Activated CD8-positive, alpha-beta memory T cell treated with anti-CD3 and anti-CD28 coated beads, Interleukin-2, amount 10 ng/mL, durations not matched to agents 7 days and 5 days (primary cell): ENCODE data around the gene NAALAD2. TPM values are rescaled to one million over a fixed set of nuclear protein-coding genes. Genes with fewer than 3 reads are reported as not detected.
"Not testable (repeated sequence)": the region's sequence is repeated elsewhere in the genome, so short reads cannot be mapped to it uniquely, and the experiment has no call there.

Experiments
- ATAC-seq: fragments of 150-1000 bp; cut with Tn5 transposase; one replicate; pipeline ENCODE4 v1.10.0; 2021; ENCODE audit warnings: moderate library complexity
- CTCF ChIA-PET: fragments of 350-600 bp; sonication (Branson Sonifier 250); formaldehyde crosslinking; loops from one replicate; lab custom pipeline; 2021; ENCODE audit warnings: antibody characterized with exemption; lab: Charles Lee
- DNase-seq: peaks from one replicate; pipeline ENCODE4 v3.0.0-alpha.2; 2020
- H3K27ac Mint-ChIP-seq: one replicate; pipeline ENCODE4 v1.8.0; 2021; ENCODE audit warnings: mild to moderate bottlenecking, mixed read lengths
- H3K27me3 Mint-ChIP-seq: one replicate; pipeline ENCODE4 v1.8.0; 2021; ENCODE audit warnings: mixed read lengths
- H3K36me3 Mint-ChIP-seq: one replicate; pipeline ENCODE4 v1.8.0; 2021; ENCODE audit warnings: mild to moderate bottlenecking, mixed read lengths
- H3K4me1 Mint-ChIP-seq: one replicate; pipeline ENCODE4 v1.8.0; 2021; ENCODE audit warnings: mixed read lengths
- H3K4me3 Mint-ChIP-seq: one replicate; pipeline ENCODE4 v1.8.0; 2021; ENCODE audit warnings: mild to moderate bottlenecking, moderate library complexity, mixed read lengths
- H3K9me3 Mint-ChIP-seq: one replicate; pipeline ENCODE4 v1.8.0; 2022; ENCODE audit warnings: low read depth, mixed read lengths
- total RNA-seq, 2 experiments: library from RNA; stranded (reverse); gene quantifications; one replicate each; pipeline ENCODE4 v1.2.3, GENCODE V29; 2021

NAALAD2 gene
- total RNA-seq = not detected

- Mint-ChIP-seq H3K36me3 (no peaks in the 10 kb centered on the region), H3K4me1 (peaks cover 12% of the 10 kb centered on the region), H3K27ac (no peak within 1 kb of the TSS), H3K27me3 (peaks cover 52% of the 10 kb centered on the region), H3K4me3 (peak within 1 kb of the TSS; percentile 57), H3K9me3 (no peaks in the 10 kb centered on the region)
- CTCF ChIA-PET = no interaction called here
- ATAC-seq (peak; percentile 39), DNase-seq (no peak)
These were observed at the start of gene NAALAD2 for GRCh38 chr11:90134478-90135003. Gene NAALAD2 (plus strand): TSS chr11:90134663. CDS start chr11:90134759, 96 bp downstream.

DNA sequence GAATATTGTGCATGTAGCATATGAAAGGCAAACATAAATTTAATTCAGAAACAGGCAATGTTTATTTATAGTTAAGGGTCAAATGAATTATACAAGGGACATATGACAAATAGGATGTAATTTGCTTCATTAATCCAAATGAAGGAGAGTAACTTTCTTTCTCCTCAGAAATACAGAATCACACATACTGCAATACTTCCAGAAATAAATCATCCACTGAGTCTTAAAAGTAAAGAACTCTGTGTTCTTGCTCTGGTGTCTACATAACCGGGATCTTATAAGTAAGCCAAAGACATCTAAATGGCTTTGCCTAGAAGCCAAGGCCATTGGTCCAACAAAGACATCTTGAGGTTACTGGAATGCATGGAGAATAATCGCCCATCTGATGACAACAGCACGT is 48.8 kb upstream of the NAALAD2 start, which contains the start of gene UBTFL1:
UBTFL1 (plus strand) TSS at position 301 of the 400 bp plus-strand sequence; CDS start at position 301, 0 bp downstream.
- H3K4me1 Mint-ChIP-seq = not testable (repeated sequence)

GRCh38 chr11:90088731-90089130 is 45.7 kb upstream of the NAALAD2 start:
- DNase-seq, H3K9me3 Mint-ChIP-seq, H3K4me3 Mint-ChIP-seq, H3K36me3 Mint-ChIP-seq, H3K4me1 Mint-ChIP-seq, H3K27ac Mint-ChIP-seq, ATAC-seq, H3K27me3 Mint-ChIP-seq, CTCF ChIA-PET: not testable (repeated sequence)

More for the DNA sequence above, 48.8 kb upstream of the NAALAD2 start, which contains the start of gene UBTFL1:
- CTCF ChIA-PET, H3K27ac Mint-ChIP-seq, H3K27me3 Mint-ChIP-seq, DNase-seq, H3K36me3 Mint-ChIP-seq, H3K4me3 Mint-ChIP-seq, H3K9me3 Mint-ChIP-seq, ATAC-seq: not testable (repeated sequence)

DNA sequence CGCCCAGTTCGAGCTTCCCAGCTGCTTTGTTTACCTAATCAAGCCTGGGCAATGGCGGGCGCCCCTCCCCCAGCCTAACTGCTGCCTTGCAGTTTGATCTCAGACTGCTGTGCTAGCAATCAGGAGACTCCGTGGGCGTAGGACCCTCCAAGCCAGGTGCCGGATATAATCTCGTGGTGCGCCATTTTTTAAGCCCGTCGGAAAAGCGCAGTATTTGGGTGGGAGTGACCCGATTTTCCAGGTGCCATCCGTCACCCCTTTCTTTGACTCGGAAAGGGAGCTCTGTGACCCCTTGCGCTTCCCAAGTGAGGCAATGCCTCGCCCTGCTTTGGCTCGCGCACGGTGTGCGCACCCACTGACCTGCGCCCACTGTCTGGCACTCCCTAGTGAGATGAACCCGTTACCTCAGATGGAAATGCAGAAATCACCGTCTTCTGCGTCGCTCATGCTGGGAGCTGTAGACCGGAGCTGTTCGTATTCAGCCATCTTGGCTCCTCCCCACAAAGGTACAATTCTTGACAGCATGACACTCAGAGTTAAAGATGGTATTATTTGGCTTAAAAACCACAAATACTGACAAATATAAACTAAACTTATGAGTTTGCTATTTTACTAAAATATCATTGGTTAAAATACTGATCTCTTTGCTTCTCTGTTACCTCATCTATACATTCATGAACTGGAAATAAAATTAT is 39.1 kb upstream of the NAALAD2 start:
- H3K27ac Mint-ChIP-seq, H3K36me3 Mint-ChIP-seq, DNase-seq, H3K27me3 Mint-ChIP-seq, H3K4me1 Mint-ChIP-seq, H3K9me3 Mint-ChIP-seq, CTCF ChIA-PET, ATAC-seq, H3K4me3 Mint-ChIP-seq: not testable (repeated sequence)

DNA sequence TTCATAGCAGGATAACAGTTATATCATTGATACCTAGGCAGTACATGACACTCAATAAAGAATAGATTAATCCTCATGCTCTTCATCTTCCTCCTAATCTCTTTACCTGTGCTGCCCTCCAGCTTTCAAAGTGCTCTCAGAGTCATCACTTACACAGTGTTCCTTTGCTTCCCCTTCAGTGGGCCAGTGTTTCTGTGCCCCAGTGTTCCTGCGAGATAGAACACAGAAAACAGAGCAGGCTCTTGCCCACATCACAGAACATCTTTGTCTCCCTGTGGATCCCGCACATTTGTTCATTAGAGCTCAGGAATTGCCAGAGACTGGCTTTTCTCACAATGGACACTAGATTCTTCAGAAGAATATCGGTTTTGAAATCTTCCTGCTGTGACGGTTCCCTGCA is 36.2 kb upstream of the NAALAD2 start:
- H3K36me3 Mint-ChIP-seq, H3K27me3 Mint-ChIP-seq, H3K4me3 Mint-ChIP-seq, ATAC-seq, CTCF ChIA-PET, H3K9me3 Mint-ChIP-seq, H3K4me1 Mint-ChIP-seq, H3K27ac Mint-ChIP-seq, DNase-seq: not testable (repeated sequence)

GRCh38 chr11:90100431-90100830 is 34.0 kb upstream of the NAALAD2 start:
- no peaks in the 10 kb centered on the region for H3K9me3 Mint-ChIP-seq
- H3K4me3 Mint-ChIP-seq = no peak overlapping the region
- no peaks in the 10 kb centered on the region for H3K4me1 Mint-ChIP-seq
- H3K27ac Mint-ChIP-seq = no peak overlapping the region
- DNase-seq = no peak
- no peaks in the 10 kb centered on the region for H3K27me3 Mint-ChIP-seq
- no peaks in the 10 kb centered on the region for H3K36me3 Mint-ChIP-seq
- CTCF ChIA-PET = no interaction called here
- ATAC-seq = no peak

DNA sequence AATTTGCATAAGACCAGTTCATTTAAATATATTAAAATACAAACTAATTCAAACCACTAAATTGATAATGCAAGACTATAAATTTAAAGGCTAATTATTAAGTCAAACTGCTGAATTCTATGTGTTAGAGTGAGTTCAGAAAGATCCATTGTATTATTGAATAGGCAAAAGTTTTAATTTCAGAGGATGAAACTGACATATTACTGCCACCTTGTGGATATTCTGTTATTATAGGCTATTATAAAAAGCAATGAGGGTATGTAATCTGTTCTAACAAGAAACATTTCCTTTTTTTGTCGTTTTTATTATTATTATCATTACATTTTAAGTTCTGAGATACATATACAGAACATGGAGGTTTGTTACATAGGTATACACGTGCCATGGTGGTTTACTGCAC is 20.9 kb upstream of the NAALAD2 start:
- DNase-seq (no peak), ATAC-seq (no peak)
- H3K4me1 Mint-ChIP-seq = no peaks in the 10 kb centered on the region
- peaks cover 10% of the 10 kb centered on the region for H3K27me3 Mint-ChIP-seq
- CTCF ChIA-PET = interaction anchor here (0.6 kb wide), 1 partner anchor 1135 kb away, joined by 3 read pairs; no protein-coding TSS in a partner anchor
- H3K4me3 Mint-ChIP-seq = no peak overlapping the region
- H3K27ac Mint-ChIP-seq = no peak overlapping the region
- H3K9me3 Mint-ChIP-seq = no peaks in the 10 kb centered on the region
- no peaks in the 10 kb centered on the region for H3K36me3 Mint-ChIP-seq

GRCh38 chr11:90120191-90120590 is 14.3 kb upstream of the NAALAD2 start:
- Mint-ChIP-seq H3K27me3 (peaks cover 3% of the 10 kb centered on the region), H3K4me1 (no peaks in the 10 kb centered on the region), H3K4me3 (no peak overlapping the region), H3K36me3 (no peaks in the 10 kb centered on the region), H3K9me3 (no peaks in the 10 kb centered on the region), H3K27ac (no peak overlapping the region)
- DNase-seq = no peak
- no peak for ATAC-seq
- CTCF ChIA-PET = no interaction called here

GRCh38 chr11:90124371-90124770 is 10.1 kb upstream of the NAALAD2 start:
- no peak overlapping the region for H3K4me3 Mint-ChIP-seq
- DNase-seq = no peak
- no peaks in the 10 kb centered on the region for H3K36me3 Mint-ChIP-seq
- ATAC-seq = no peak
- CTCF ChIA-PET = no interaction called here
- no peak overlapping the region for H3K27ac Mint-ChIP-seq
- peaks cover 5% of the 10 kb centered on the region for H3K27me3 Mint-ChIP-seq
- H3K4me1 Mint-ChIP-seq = no peaks in the 10 kb centered on the region
- H3K9me3 Mint-ChIP-seq = no peaks in the 10 kb centered on the region

GRCh38 chr11:90124946-90125345 is 9.5 kb upstream of the NAALAD2 start:
- no peak overlapping the region for H3K4me3 Mint-ChIP-seq
- DNase-seq (no peak), ATAC-seq (no peak)
- no peaks in the 10 kb centered on the region for H3K4me1 Mint-ChIP-seq
- H3K9me3 Mint-ChIP-seq = no peaks in the 10 kb centered on the region
- CTCF ChIA-PET = no interaction called here
- H3K27ac Mint-ChIP-seq = no peak overlapping the region
- peaks cover 5% of the 10 kb centered on the region for H3K27me3 Mint-ChIP-seq
- H3K36me3 Mint-ChIP-seq = no peaks in the 10 kb centered on the region

GRCh38 chr11:90133560-90134477 is 644 bp upstream of the NAALAD2 start:
- no peak for DNase-seq
- CTCF ChIA-PET = interaction anchor here (0.7 kb wide), 1 partner anchor 16 kb away, joined by 3 read pairs; no protein-coding TSS in a partner anchor
- Mint-ChIP-seq H3K4me3 (peak overlapping the region; percentile 57), H3K4me1 (peaks cover 12% of the 10 kb centered on the region), H3K27ac (no peak overlapping the region), H3K27me3 (peaks cover 50% of the 10 kb centered on the region), H3K9me3 (no peaks in the 10 kb centered on the region), H3K36me3 (no peaks in the 10 kb centered on the region)
- ATAC-seq = no peak

DNA sequence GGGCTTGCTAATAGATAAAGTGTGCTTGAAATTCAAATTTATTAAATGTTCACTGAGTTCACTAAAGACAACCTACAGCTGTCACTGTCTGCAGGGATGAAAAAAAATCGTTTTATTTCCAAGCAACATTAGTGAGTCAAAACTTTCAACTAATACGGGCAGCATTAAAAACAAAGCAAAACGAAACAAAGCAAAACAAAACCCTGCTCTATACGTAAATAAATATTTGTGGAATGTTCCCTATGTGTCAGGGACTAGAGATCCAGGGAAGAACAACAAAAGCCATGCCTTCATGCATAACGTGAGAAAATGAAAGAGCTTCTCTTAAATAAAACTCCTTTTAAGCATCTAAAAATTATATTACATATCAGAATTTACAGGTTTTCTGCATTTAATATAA is 553 bp downstream of the NAALAD2 start:
- Mint-ChIP-seq H3K27me3 (peaks cover 52% of the 10 kb centered on the region), H3K4me3 (peak overlapping the region; percentile 57), H3K27ac (no peak overlapping the region), H3K4me1 (peaks cover 12% of the 10 kb centered on the region), H3K9me3 (no peaks in the 10 kb centered on the region), H3K36me3 (no peaks in the 10 kb centered on the region)
- CTCF ChIA-PET = no interaction called here
- no peak for DNase-seq
- ATAC-seq = no peak

DNA sequence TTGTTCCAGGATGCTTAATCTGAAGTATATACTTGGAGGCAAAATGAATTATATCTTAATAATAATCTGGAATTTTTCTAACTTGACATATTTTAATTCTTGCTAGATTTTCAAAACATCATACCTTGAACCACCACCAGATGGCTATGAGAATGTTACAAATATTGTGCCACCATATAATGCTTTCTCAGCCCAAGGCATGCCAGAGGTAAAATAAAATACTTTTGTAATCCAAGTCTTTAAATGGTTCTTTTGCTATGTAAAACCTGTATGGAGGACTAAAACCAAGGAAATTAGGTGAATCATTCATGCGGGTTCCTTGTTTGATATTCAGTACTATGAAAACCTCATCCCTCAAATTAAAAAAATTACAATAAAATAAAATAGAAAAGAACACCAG is 14.4 kb downstream of the NAALAD2 start:
- Mint-ChIP-seq H3K36me3 (no peaks in the 10 kb centered on the region), H3K27me3 (peaks cover 10% of the 10 kb centered on the region), H3K27ac (no peak overlapping the region), H3K9me3 (no peaks in the 10 kb centered on the region), H3K4me3 (no peak overlapping the region), H3K4me1 (no peaks in the 10 kb centered on the region)
- CTCF ChIA-PET = interaction anchor here (1.0 kb wide), 1 partner anchor 15 kb away, joined by 3 read pairs; no protein-coding TSS in a partner anchor
- ATAC-seq (no peak), DNase-seq (no peak)
